Stomach (tissue), 9 donors: ENCODE data around the gene OBSL1. TPM values are rescaled to one million over a fixed set of nuclear protein-coding genes. Genes with fewer than 3 reads are reported as not detected.
A peak's percentile ranks its signal among the peaks of the same experiment; 100 is the strongest.

Experiments
- DNase-seq, 2 donors: peaks; one replicate each; pipeline versions ENCODE4 v3.0.0 to v3.0.0-alpha.2; 2013 to 2019
- H3K27ac ChIP-seq, 5 donors: fragments of 200-600 bp in 4 of 5; sonication (generic) in 4 of 5; one replicate each; pipeline ENCODE4 v1.5.1; 2013 to 2019; ENCODE audit warnings: mild to moderate bottlenecking in 1 of 5, moderate library complexity in 1 of 5
- H3K27me3 ChIP-seq, 3 donors: fragments of 200-600 bp; sonication (generic); one replicate each; pipeline ENCODE4 v1.5.1; 2017 to 2019; ENCODE audit warnings: mixed run types in 1 of 3
- H3K36me3 ChIP-seq, 4 donors: fragments of 200-600 bp; sonication (generic); 1 replicate in 3 of 4; 2 replicates in 1 of 4; pipeline ENCODE4 v1.5.1; 2016 to 2019
- H3K4me1 ChIP-seq, 4 donors: fragments of 200-600 bp; sonication (generic); one replicate each; pipeline ENCODE4 v1.5.1; 2016 to 2019
- H3K4me3 ChIP-seq, 4 donors: fragments of 200-600 bp; sonication (generic) in 3 of 4; one replicate each; pipeline ENCODE4 v1.5.1; 2016 to 2019; ENCODE audit warnings: mild to moderate bottlenecking in 1 of 4
- H3K9me3 ChIP-seq, 4 donors: fragments of 200-600 bp; sonication (generic); one replicate each; pipeline ENCODE4 v1.5.1; 2016 to 2019
- EP300 ChIP-seq: sonication (generic); formaldehyde crosslinking; IDR thresholded peaks from one replicate; pipeline ENCODE4 v1.6.1; 2017; ENCODE audit warnings: antibody characterized with exemption
- POLR2A ChIP-seq, 4 donors: fragments of 450-650 bp; IDR thresholded peaks; one replicate each; pipeline ENCODE4 v1.6.1; 2016; ENCODE audit warnings: antibody characterized with exemption in 4 of 4, control low read depth in 2 of 4, mild to moderate bottlenecking in 1 of 4, moderate library complexity in 1 of 4
- POLR2AphosphoS5 ChIP-seq, 3 donors: sonication (generic); formaldehyde crosslinking; IDR thresholded peaks; one replicate each; pipeline ENCODE4 v1.6.1; 2016; ENCODE audit warnings: antibody characterized with exemption in 3 of 3
- WGBS, 5 donors: extraction: QIAGEN DNeasy Blood & Tissue Kit in 3 of 5; methylation state at CpG; one replicate each; pipeline versions ENCODE4 v1.1.5 to v1.1.7; 2013 to 2018; 5-methylcytosine and 5-hydroxymethylcytosine counted together
- intact Hi-C: fragments of 100-400 bp; cut with DNase I; formaldehyde crosslinking; loops from one replicate; pipeline ENCODE4 v1.15.1; 2023; ENCODE audit warnings: low total_unique reads
- polyA plus RNA-seq, 3 donors: library from polyadenylated mRNA; stranded (reverse); fragments of 200-250 nt; gene quantifications; one replicate each; pipeline ENCODE4 v1.2.3, GENCODE V29; 2013
- total RNA-seq, 5 donors: library from RNA; depleted of rRNA; stranded (reverse); fragments of >200 nt; gene quantifications; one replicate each; pipeline versions ENCODE4 v1.1.0 to v1.2.3, GENCODE V29; 2014 to 2016
- TF ChIP-seq, protein P1 (sequence below), 7 experiments: fragments of 450-650 bp in 4 of 7; fragments of 200-600 bp in 3 of 7; sonication (generic) in 3 of 7; IDR thresholded peaks; one replicate each; pipeline ENCODE4 v1.5.1; 2016 to 2019; ENCODE audit warnings: antibody characterized with exemption in 7 of 7, control low read depth in 2 of 7, mild to moderate bottlenecking in 1 of 7
- donor health status: healthy with polysubstance abuse.
- donor health status: Bipolar disorder and iron deficiency.
- donor health status: healthy.

The OBSL1 gene
- total and polyA plus RNA-seq, 8 donors, result 19.8 to 62.1 (median 41.5) TPM

- Histone ChIP-seq H3K4me3 (no peak overlapping the region), H3K27ac (no peak overlapping the region), H3K27me3 (peaks cover 0 to 42% (median 6%) of the 10 kb centered on the region in 3 donors), H3K9me3 (no peaks in the 10 kb centered on the region), H3K36me3 (no peaks in the 10 kb centered on the region), H3K4me1 (peaks cover 0 to 4% (median 0%) of the 10 kb centered on the region in 4 donors)
- TF ChIP-seq POLR2AphosphoS5 (IDR thresholded peaks at IDR 0.05) (no peak), EP300 (no peak), POLR2A (IDR thresholded peaks at IDR 0.05) (no peak)
- TF ChIP-seq, protein P1, sequence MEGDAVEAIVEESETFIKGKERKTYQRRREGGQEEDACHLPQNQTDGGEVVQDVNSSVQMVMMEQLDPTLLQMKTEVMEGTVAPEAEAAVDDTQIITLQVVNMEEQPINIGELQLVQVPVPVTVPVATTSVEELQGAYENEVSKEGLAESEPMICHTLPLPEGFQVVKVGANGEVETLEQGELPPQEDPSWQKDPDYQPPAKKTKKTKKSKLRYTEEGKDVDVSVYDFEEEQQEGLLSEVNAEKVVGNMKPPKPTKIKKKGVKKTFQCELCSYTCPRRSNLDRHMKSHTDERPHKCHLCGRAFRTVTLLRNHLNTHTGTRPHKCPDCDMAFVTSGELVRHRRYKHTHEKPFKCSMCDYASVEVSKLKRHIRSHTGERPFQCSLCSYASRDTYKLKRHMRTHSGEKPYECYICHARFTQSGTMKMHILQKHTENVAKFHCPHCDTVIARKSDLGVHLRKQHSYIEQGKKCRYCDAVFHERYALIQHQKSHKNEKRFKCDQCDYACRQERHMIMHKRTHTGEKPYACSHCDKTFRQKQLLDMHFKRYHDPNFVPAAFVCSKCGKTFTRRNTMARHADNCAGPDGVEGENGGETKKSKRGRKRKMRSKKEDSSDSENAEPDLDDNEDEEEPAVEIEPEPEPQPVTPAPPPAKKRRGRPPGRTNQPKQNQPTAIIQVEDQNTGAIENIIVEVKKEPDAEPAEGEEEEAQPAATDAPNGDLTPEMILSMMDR (IDR thresholded peaks at IDR 0.05), result no peak
- 74 to 84% (median 79%) methylated on average over 8 of the region's 8 CpGs for WGBS, 5 donors
- DNase-seq, result no peak
- intact Hi-C loops, result no loop called here
Measured at GRCh38 chr2:219578811-219579613, 7.7 kb upstream of the OBSL1 start.

GRCh38 chr2:219576505-219577388 lies 5.4 kb upstream of the OBSL1 start:
- no peak overlapping the region for H3K4me3 ChIP-seq
- no peaks in the 10 kb centered on the region for H3K9me3 ChIP-seq
- H3K4me1 ChIP-seq, result peaks cover 4 to 9% (median 5%) of the 10 kb centered on the region in 4 donors
- H3K36me3 ChIP-seq, result no peaks in the 10 kb centered on the region
- 22 to 30% (median 24%) methylated on average over 11 to 15 of the region's 15 CpGs for WGBS, 5 donors
- DNase-seq, result peak in 1 of 2 donors; percentile 93
- intact Hi-C loops, result no loop called here
- no peak overlapping the region for H3K27ac ChIP-seq
- H3K27me3 ChIP-seq, result peaks cover 0 to 52% (median 10%) of the 10 kb centered on the region in 3 donors
- TF ChIP-seq POLR2AphosphoS5 (IDR thresholded peaks at IDR 0.05), result no peak
- TF ChIP-seq POLR2A (IDR thresholded peaks at IDR 0.05), result no peak
- TF ChIP-seq EP300, result no peak
- TF ChIP-seq, protein P1 (IDR thresholded peaks at IDR 0.05), result no peak

DNA sequence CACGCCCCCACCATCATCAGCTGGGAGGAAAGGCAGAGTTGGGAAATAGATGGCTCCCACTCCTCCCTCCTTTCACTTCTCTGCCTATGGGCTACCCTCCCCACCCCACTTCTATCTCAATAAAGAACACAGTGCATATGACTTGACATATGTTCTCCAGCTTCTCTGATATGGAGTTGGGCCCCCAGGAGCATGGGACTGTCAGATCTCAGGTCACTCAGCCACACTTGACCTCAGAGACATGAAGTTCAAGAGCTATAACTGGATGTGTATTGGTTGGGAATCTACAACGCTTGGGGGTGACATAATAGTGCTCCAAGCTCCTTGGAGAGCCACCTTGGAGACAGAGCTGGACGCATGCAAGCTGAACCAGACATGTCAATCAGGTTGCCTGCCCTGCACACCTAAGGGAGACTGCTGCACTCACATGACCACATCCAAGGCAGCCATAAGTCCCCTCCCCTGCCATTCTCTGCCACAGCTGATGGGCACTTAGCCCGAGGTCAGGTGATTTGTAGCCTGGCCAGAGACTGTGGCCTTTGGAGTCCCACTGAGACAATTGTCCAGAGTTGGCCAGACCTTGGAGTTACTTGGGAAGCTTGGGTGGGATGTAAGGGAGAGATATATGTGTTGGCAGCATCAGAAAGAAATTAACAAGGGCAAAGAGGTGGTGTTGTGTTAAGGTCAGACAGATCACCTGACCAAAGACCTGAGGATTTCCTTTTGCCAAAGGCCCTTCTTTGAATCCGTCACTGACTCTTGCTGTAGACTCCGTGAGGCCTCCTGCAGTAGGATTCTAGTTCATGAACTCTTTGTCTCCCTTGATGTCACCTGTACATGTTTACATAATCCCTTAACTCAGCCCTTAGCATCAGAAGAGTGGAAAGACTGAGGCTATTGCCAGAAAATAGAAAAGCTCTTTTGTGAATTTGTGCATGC lies 4.5 kb upstream of the OBSL1 start:
- Histone ChIP-seq H3K36me3 (no peaks in the 10 kb centered on the region), H3K9me3 (no peaks in the 10 kb centered on the region), H3K27ac (no peak overlapping the region), H3K4me3 (no peak overlapping the region), H3K4me1 (peaks cover 8 to 17% (median 10%) of the 10 kb centered on the region in 4 donors), H3K27me3 (peaks cover 0 to 61% (median 14%) of the 10 kb centered on the region in 3 donors)
- DNase-seq, result no peak
- 76 to 86% (median 79%) methylated on average over 6 of the region's 6 CpGs for WGBS, 5 donors
- no peak for TF ChIP-seq POLR2AphosphoS5 (IDR thresholded peaks at IDR 0.05)
- intact Hi-C loops, result no loop called here

DNA sequence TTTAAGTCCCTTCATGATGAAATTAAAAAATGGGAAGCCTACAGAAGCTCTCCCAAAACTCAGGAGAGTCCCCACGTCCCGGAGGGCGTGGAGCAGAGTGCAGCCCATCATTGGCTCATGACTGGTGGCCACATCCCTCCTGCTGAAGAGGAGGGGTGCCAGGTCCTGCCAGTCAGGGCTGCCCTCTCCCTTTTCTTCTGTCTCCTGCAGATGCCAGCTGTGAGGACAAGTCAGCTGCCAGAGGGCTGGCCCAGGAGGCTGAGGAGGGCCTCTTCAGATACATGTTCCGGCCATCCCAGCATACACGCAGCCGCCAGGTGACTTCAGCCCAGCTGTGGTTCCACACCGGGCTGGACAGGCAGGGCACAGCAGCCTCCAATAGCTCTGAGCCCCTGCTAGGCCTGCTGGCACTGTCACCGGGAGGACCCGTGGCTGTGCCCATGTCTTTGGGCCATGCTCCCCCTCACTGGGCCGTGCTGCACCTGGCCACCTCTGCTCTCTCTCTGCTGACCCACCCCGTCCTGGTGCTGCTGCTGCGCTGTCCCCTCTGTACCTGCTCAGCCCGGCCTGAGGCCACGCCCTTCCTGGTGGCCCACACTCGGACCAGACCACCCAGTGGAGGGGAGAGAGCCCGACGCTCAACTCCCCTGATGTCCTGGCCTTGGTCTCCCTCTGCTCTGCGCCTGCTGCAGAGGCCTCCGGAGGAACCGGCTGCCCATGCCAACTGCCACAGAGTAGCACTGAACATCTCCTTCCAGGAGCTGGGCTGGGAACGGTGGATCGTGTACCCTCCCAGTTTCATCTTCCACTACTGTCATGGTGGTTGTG lies 3.4 kb upstream of the OBSL1 start:
- Histone ChIP-seq H3K4me3 (no peak overlapping the region), H3K36me3 (no peaks in the 10 kb centered on the region), H3K27ac (no peak overlapping the region), H3K27me3 (peaks cover 0 to 72% (median 21%) of the 10 kb centered on the region in 3 donors), H3K4me1 (peaks cover 8 to 27% (median 18%) of the 10 kb centered on the region in 4 donors), H3K9me3 (no peaks in the 10 kb centered on the region)
- no peak for TF ChIP-seq POLR2A (IDR thresholded peaks at IDR 0.05)
- TF ChIP-seq EP300, result no peak
- TF ChIP-seq POLR2AphosphoS5 (IDR thresholded peaks at IDR 0.05), result no peak
- TF ChIP-seq, protein P1 (IDR thresholded peaks at IDR 0.05), result no peak
- DNase-seq, result no peak
- intact Hi-C loops, result no loop called here
- WGBS, 5 donors, result 79 to 84% (median 80%) methylated on average over 19 to 22 of the region's 22 CpGs
